HG03025 (cell line): ENCODE results near the gene GLRX2.
"Not testable (repeated sequence)": the region's sequence is repeated elsewhere in the genome, so short reads cannot be mapped to it uniquely, and the experiment has no call there.

Source experiments
- ATAC-seq: cut with Tn5 transposase; IDR thresholded peaks from one replicate; pipeline ENCODE4 v1.9.1; 2021; ENCODE audit warnings: mild to moderate bottlenecking, moderate library complexity; ENCODE audit not compliant: unreplicated experiment, low FRiP score

Gene GLRX2

GRCh38 chr1:193104907-193105820, at the start of gene GLRX2:
Gene GLRX2, minus strand, starts transcription at chr1:193105414. Its CDS starts 32 bp downstream, at chr1:193105382.
- peak; percentile 94 for ATAC-seq

DNA sequence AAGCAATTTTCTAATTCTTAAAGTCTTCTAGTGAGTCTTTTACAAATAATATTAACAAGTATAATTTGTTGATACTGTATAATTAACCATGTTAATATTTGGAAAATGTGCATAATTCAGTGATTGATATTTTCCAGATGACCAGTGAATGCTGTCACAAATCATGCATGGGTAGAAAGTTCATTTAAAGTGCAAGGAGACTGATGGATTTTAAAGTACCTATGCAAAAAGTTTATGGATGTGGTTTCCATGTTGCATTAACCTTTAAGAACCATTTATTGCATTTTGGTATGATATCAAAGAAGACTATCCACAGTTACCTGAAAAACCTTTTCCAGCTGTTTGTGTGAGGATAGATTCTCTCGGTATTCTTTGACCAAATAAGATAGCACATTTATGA, 39.8 kb upstream of the GLRX2 start:
- no peak for ATAC-seq

DNA sequence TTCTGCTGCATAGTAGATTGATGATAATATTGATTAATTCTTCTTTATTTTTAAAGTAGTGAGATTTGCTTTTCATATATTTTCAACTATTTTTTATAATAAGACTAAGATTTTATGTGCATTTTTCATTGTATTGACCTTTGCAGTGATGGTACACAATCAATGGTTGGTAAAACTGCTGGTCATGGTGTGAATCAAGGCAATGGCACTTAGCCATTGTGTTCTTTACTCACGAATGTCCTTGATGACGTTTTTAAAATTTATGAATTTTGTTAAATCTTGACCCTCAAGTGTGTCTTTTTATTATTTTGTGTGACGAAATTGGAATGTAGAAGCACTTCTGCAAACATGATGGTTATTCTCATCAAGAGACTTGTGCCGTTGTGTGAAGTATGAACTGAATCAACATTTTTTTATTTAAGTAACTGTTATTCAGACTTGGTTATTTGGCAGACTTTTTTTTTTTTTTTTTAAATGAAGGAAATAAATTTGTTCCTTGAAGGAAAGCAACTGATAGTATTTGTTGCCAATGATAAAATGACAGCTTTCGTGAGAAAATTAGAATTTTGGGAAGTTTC, 39.2 kb upstream of the GLRX2 start:
- no peak for ATAC-seq

GRCh38 chr1:193143285-193143684, 38.1 kb upstream of the GLRX2 start:
- ATAC-seq: no peak

DNA sequence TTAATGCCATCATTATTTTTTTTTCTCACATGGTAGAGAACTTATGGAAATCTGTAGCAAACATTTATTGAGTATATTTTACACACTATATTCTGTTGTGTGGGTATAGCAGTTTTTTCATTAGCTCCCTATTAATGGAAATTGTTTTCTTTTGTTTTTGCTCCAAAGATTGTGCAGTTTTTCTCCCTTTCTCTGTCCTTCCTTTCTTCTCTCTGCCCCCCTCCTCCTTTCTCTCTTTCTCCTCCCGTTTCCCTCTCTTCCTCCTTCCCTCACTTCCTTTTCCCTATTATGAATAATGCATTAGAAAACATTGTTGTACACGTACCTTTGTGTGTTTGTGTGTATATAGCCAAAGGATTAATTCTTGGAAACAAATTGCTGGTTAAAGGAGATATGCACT, 37.2 kb upstream of the GLRX2 start:
- ATAC-seq: no peak

- no peak for ATAC-seq
These were observed 36.6 kb upstream of the GLRX2 start for GRCh38 chr1:193141804-193142203.

- ATAC-seq: no peak
These were observed 35.0 kb upstream of the GLRX2 start for GRCh38 chr1:193140254-193140653.

- ATAC-seq: peak; percentile 64
These were observed 26.1 kb upstream of the GLRX2 start for GRCh38 chr1:193131266-193131860.

- no peak for ATAC-seq
These were observed 20.2 kb upstream of the GLRX2 start for GRCh38 chr1:193125369-193125768.

- ATAC-seq: no peak
These were observed 18.5 kb upstream of the GLRX2 start for GRCh38 chr1:193123751-193124150.

GRCh38 chr1:193121616-193122593, 16.7 kb upstream of the GLRX2 start, which contains the start of gene CDC73:
Gene CDC73, plus strand, starts transcription at chr1:193122031. Its CDS starts 170 bp downstream, at chr1:193122201.
- ATAC-seq: peak; percentile 95

GRCh38 chr1:193120604-193121166, 15.5 kb upstream of the GLRX2 start:
- no peak for ATAC-seq

DNA sequence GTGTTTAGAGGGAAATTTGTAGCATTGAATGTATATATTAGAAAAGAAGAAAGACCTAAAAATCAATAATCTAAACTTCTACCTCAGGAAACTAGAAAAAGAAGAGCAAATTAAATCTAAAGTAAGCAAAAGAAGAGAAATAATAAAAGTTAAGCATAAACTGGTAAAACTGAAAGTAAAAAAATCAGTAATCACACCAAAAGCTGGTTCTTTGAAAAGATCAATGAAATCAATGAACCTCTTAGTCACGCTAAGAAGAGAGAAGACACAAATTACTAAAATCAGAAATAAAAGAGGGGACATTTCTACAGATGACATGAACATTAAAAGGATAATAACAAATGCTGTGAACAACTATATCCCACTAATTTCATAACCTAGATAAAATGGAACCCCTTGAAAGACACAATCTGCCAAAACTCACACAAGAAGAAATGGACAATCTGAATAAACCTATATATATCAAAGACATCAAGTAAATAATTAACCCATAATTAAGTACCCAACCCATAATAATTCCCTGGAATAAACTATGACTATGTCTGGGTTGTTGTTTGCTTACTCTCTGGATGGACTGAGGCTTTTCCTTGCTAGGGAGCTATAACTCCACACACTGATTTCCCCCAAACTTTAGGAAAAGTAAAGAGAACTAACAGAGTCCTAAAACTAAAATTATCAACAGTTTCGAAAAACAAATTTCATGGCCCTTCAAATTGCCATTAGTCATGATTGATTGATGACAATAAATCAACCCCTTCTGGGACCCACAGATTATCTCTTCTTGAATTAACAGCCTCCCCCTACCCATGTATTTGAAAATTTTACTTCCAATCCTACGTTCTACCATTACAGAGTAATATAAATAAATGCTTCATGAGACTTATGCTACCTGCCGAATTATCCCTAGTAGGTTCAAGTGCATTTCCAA, 13.9 kb upstream of the GLRX2 start:
- ATAC-seq: no peak

DNA sequence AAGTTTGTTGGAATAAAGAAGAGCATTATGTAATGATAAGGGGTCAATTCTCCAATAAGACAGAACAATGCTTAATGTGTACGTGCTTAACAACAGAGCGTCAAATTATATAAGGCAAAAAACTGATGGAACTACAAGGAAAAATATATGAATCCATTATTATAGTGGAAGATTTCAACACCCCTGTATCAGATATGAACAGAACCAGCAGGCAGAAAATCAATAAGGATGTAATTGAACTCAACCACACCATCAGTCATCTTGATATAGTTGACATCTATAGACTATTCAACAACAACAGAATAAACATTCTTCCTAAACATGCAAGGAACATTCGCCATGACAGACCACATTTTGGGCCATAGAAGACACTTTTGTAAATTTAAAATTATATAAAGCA, 13.0 kb upstream of the GLRX2 start:
- no peak for ATAC-seq

GRCh38 chr1:193117167-193117566, 12.0 kb upstream of the GLRX2 start:
- not testable (repeated sequence) for ATAC-seq

DNA sequence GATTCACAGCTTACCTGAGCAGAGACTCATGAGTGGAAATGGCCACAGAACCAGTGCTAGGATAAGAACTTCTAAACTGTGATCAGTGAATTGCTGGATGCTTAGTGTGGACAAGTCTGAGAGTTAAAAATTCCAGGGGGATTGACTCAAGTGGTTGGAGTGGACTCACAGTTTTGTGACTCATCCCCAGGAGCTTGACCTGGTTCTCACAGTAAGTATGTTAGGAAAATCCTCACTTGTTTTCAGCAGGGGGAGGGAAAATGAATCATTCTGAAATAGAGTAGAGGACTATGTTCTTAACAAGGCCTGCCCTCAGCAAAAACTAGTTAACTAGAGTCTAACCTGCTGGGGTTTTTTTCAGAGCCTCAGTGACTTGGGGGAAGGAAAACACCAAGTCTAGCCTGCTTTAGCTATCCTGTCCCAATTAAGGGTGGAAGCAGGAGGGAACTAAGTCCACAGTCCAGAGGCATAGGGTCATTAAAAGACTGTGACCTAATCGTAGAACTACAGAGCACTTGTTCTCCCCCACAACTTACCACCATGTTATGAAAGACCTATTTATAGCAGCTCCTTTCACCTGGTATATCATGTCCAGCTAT, 10.5 kb upstream of the GLRX2 start:
- ATAC-seq: no peak

DNA sequence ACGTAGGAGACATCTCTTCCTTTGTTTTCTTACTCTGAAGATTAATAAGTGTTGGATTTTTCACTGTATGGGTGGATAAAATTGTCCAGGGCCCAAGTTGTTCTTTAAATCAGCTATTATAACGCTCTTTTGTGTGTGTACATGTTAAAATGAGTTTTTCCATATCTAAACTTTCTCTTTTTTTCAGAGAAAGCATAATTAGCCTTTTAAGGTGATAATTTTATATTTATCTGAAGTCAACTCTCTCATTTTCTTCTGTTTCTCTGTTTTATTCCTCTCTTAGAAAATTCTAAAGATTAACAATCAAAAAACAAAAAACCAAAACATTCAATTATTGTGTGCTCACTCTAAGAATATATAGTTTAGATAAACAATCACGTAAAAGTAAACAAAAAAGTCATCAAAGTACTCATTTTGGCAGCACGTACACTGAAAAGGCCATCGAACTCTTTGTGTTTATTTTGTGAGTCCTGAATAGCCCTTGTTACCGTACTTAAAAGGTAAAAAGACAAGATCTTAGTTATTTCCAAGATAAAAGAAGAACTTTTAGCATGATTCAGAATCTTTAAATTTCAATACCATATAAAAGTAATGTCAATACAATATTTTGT, 9.4 kb upstream of the GLRX2 start:
- ATAC-seq: no peak

DNA sequence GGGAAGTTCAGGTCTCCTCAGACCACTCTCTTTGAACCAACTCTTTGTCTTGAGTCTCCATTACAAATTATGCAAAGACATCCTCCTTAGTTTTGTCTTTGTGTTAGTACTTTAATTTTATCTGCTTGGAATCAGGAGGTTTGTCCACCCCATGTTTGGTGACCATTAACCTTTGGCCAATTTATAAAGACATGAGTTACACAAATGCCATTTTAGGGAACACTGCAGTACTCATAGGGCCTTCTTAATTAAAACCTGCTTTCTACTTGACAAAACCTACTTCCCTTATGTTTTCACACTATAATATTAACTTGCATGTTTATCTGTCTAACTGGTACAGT, 8.7 kb upstream of the GLRX2 start:
- no peak for ATAC-seq
